22Rv1 (cell line): ENCODE measurements around the gene SLIT3.

Experiments used
- H3K27ac ChIP-seq: fragments of 450-650 bp; 2 replicates; pipeline ENCODE4 v1.5.1; 2017
- CTCF ChIP-seq: fragments of 450-650 bp; IDR thresholded peaks from 2 replicates; pipeline ENCODE4 v1.5.1; 2017; ENCODE audit warnings: mild to moderate bottlenecking
- ZFX ChIP-seq: fragments of 450-650 bp; IDR thresholded peaks from 2 replicates; pipeline ENCODE4 v1.6.1; 2017; ENCODE audit warnings: antibody characterized with exemption, borderline replicate concordance

SLIT3 gene

DNA sequence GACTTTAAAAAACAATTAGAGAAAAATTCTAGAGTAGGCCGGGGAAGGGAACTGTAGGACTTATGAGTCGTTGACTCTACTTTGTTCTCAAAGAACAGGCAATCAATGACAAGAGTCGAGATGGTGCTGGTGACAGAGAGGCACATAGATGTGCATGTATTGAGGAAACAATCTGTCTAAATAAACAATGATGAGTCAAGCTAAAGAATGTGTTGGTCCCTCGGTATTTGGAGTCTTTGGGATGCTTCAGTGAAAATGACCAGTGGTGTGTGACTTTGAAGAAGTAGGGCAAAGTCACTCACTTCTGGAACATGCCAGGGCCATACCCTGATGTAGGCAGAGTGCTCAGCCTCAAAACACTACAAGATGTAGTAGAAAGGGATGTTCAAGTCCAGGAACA lies 433.7 kb downstream of the SLIT3 start:
- H3K27ac ChIP-seq: no peak overlapping the region
- TF ChIP-seq ZFX: no peak
- no peak for TF ChIP-seq CTCF

DNA sequence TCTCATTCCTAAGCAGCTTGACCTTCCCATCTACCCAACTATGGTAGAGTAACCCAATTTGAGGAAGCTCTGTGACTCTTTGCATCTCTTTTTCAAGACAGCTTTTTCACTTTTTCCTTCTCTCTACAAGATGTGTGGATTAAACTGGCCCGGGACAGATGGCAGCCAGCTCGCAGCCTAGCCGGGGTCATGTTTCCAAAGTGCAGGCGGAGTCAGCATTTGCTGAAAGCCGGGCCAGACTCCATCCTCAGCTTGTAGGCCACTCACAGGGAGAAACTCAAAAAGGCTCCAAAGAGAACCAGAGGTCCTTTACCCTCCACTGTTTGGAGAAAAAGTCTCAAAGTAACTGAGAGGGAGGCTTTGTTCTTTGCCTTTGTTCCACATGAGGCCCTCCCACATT lies 435.0 kb downstream of the SLIT3 start:
- H3K27ac ChIP-seq: no peak overlapping the region
- TF ChIP-seq CTCF: no peak
- no peak for TF ChIP-seq ZFX

GRCh38 chr5:168863021-168863420 lies 437.9 kb downstream of the SLIT3 start:
- no peak for TF ChIP-seq CTCF
- TF ChIP-seq ZFX: no peak

GRCh38 chr5:168860503-168860902 lies 440.4 kb downstream of the SLIT3 start:
- no peak for TF ChIP-seq ZFX
- TF ChIP-seq CTCF: no peak
- no peak overlapping the region for H3K27ac ChIP-seq

More at GRCh38 chr5:168863021-168863420, 437.9 kb downstream of the SLIT3 start:
- H3K27ac ChIP-seq: no peak overlapping the region

GRCh38 chr5:168860081-168860480 lies 440.9 kb downstream of the SLIT3 start:
- no peak overlapping the region for H3K27ac ChIP-seq
- TF ChIP-seq ZFX (no peak), CTCF (no peak)

DNA sequence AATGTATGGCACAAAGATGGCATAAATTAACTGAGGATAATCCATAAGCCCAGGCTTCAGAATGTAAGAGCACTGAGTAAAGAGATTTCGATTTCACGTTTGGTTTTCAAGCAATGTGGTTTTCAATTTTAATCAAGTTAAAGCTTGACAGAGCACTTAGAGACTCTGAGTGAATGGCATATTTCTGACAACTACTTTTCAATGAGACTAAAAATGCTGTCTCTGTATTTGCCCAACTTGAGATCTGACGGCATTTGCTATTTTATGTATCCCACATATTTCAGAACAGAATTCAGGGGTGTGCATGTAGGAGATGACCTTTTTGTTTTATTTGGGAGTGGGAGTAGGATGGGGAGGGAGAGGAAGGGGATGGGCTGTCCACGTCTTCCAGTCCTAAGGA lies 441.5 kb downstream of the SLIT3 start:
- TF ChIP-seq ZFX (no peak), CTCF (no peak)
- no peak overlapping the region for H3K27ac ChIP-seq

GRCh38 chr5:168858994-168859393 lies 441.9 kb downstream of the SLIT3 start:
- H3K27ac ChIP-seq: no peak overlapping the region
- TF ChIP-seq CTCF: no peak
- no peak for TF ChIP-seq ZFX
